NK-92 (cell line): Measurements from ENCODE around the gene ACVR1B.

Experiments used
- DNase-seq: peaks from one replicate; lab custom pipeline; 2025; ENCODE audit not compliant: unreplicated experiment; lab: John Stamatoyannopoulos, UW

ACVR1B gene

DNA sequence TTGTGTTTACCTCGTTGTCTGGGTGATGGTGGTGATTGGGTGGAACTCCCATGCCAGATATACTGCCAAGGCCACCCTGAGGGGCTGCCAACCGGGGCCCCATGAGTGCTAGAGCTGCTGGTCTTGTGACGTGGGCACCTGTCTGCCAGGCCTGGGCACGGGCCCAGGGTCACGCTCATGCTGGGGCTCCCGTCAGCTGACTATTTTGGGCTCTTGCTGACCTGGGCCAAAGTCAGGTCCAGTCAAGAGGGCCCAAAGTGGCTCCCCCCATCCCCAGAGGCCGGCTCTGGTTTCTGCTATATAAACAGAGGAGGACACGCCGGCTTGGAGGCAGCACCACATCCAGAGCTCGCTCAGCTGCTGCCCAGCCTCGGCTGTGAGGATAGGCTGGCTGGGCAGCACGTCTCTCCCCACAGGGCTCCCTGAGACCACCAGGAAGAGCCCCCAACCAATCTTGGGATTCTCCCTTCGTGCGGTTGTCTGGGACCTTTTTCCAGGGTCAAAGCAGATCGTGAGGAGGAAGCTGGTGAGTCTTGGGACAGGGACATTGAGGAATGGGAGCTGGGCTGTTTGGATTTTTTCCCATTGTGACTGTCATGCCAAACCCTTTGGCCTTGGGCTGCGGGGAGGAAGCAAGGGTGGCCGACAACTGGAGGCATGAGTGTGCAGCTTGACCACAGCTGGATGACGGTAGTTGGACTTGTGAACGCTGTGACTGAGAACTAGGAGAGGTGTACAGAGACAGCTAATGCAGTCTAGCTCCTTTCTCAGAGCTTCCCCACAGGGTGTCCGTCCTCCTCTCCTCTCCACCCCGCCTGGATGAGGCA is 92.1 kb downstream of the ACVR1B start:
- DNase-seq = no peak

DNA sequence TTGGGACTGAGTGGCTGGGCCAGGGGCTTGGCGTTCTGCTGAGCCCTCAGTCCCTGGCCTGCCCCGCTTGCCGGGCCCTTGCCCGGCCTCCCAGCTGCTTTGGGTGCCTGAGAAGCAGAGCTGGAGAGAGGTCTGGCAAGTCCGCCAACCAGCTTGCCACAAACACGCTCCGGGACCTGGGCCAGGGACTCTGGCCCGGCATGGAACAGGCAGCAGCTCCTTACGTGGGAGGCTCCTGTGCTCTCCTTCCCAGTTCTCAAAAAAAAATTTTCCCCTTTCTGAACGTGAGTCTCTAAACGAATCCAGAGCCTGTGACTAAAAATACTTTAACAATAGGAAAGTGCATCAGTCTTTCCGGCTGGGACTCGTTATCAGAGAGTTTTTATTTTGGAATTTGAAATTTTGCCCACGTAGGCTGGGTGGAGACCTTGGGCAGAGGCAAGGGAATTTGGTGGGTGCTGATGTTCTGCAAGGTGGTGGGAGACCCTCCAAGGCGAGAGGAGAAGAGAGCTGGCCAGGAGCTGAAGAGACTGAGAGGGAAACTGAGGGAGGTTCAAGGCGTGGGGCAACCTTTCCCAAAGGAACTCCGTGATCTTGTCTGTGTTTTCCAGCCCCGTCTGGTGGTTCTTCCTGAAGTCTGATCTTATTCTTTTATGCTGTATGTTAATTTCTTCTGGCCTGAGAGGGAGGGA is 92.9 kb downstream of the ACVR1B start:
- DNase-seq = no peak

DNA sequence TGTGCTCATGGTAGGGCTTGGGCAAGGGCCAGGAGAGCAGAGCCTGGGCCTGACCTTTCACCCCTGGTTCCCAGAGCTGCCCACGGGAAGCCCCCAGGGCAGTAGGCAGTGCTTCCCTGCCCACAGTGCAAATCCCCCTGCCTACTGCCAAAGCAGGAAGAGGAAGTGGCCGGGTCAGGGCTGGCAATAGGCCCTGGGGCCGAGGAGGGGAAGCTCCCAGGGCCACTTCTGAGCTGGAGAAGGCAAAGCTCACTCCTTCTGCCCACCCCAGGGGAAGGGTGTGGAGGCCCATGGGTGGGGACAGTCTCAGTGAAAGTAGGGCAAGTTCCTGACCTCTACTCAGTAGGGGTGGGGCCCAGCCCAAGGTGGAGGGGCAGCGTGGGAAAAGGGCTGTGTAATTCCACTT is 94.3 kb downstream of the ACVR1B start:
- DNase-seq = no peak
